Motor neuron (in vitro differentiated cells): ENCODE measurements around the gene OGFOD2. TPM values are rescaled to one million over a fixed set of nuclear protein-coding genes. Genes with fewer than 3 reads are reported as not detected.

ENCODE experiments used
- ATAC-seq, 8 experiments: fragments of 200-7000 bp; cut with Tn5 transposase; replicated peaks in 6 of 8; 2 replicates each; pipeline ENCODE4 v1.8.0; 2021; ENCODE audit warnings: mild to moderate bottlenecking in 8 of 8, moderate library complexity in 8 of 8
- H3K27ac ChIP-seq, 2 donors: fragments of 250-450 bp; sonication (Bioruptor Pico); 2 replicates each; pipeline ENCODE4 v1.9.0; 2021; ENCODE audit warnings: antibody characterized with exemption in 2 of 2, mild to moderate bottlenecking in 2 of 2, moderate library complexity in 1 of 2
- H3K4me1 ChIP-seq, 2 donors: fragments of 250-450 bp; sonication (Bioruptor Pico); replicated peaks in 1 of 2; 2 replicates each; pipeline ENCODE4 v1.6.1; 2021; ENCODE audit warnings: antibody characterized with exemption in 2 of 2, mild to moderate bottlenecking in 2 of 2, moderate library complexity in 1 of 2
- H3K4me3 ChIP-seq, 5 donors: fragments of 250-450 bp; sonication (Bioruptor Pico); 2 replicates each; pipeline ENCODE4 v1.9.0; 2021; ENCODE audit warnings: antibody characterized with exemption in 5 of 5, mild to moderate bottlenecking in 5 of 5, moderate library complexity in 4 of 5
- WGBS, 10 experiments: fragments of 450-650 bp; shearing (Covaris generic); methylation state at CpG; one replicate each; pipeline ENCODE4 v1.0.0; 2022; 5-methylcytosine and 5-hydroxymethylcytosine counted together
- in situ Hi-C, 9 experiments: fragments of 400-800 bp; cut with MboI; loops; one replicate each; pipeline ENCODE4 v1.15.0; 2021; ENCODE audit warnings: low sequenced_read_pairs in 9 of 9, low pct_unique_long_range_greater_than_20kb in 2 of 9; ENCODE audit not compliant: unreplicated experiment in 9 of 9
- total RNA-seq, 8 experiments: library from RNA; unstranded; fragments of 300-600 nt; gene quantifications; 2 replicates each; pipeline versions ENCODE4 v1.2.3 to v1.2.4, GENCODE V29; 2022

The OGFOD2 gene
- total RNA-seq, 8 experiments from 2014 or later = 7.1 to 17.7 (median 11.9) TPM

DNA sequence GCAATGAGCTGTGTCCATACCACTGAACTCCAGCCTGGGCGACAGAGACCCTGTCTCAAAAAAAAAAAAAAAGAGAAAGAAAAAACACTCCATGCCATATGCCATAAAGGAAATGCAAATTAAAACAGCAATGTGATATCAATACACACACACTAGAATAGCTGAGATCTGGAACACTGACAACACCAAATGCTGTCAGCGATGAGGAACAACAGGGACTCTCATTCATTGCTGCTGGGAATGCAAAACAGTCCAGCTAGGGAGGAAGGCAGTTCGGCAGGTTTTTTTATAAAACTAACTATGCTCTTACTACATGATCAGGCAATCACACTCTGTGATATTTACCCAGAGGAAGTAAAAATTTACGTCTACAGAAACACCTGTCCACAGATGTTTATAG is 5.4 kb upstream of the OGFOD2 start:
- Histone ChIP-seq H3K4me3 (no peak overlapping the region), H3K27ac (no peak overlapping the region), H3K4me1 (peaks cover 10% of the 10 kb centered on the region in 2 donors)
- no peak for ATAC-seq
- in situ Hi-C loops = loop anchor here in 4 of 9 experiments (25.0 kb wide), 1 partner anchor 107 kb away; no protein-coding TSS in a partner anchor
- 10 to 80% (median 45%) methylated on average over 2 to 3 of the region's 4 CpGs; no CpG with 5 or more reads in 2 of the 10 experiments for WGBS, 10 experiments

DNA sequence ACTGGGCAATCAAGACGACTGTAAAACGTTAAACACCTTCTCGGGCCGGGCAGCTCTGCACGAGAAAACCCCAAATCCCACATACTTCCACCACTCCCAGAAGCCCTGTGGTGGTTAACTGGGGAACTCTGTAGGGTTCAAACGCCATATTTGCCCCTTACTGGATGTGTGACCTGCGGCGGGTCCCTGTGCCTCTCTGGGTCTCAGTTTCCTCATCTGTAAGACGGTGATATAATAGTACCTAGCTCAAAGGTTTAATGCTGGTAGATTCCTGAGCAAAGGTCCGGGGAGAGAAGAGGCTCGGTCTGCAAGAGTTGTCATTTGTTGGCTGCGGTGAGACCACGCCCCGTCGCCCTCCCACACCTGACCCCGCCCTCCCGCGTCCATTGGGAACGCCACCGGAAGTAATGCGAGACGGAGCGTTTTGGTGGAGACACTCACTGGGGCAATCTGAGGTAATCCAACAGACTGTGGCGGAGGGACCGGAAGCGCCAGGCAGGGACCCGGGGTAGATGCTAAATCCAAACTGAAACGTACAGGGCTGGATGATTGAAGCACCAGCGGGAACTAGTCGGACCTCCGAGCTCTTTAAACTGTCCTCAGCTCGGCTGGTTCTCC is 661 bp upstream of the OGFOD2 start:
- Histone ChIP-seq H3K4me1 (peaks cover 6 to 15% of the 10 kb centered on the region in 2 donors), H3K27ac (peak overlapping the region; percentile 98 to 99), H3K4me3 (peak overlapping the region; percentile 63 to 99 (median 93))
- in situ Hi-C loops = loop anchor here in 4 of 9 experiments (25.0 kb wide), 1 partner anchor 112 kb away; no protein-coding TSS in a partner anchor
- peak; percentile 88 to 95 (median 92) for ATAC-seq
- 0 to 3% (median 0%) methylated on average over 1 to 13 of the region's 32 CpGs; no CpG with 5 or more reads in 5 of the 10 experiments for WGBS, 10 experiments

DNA sequence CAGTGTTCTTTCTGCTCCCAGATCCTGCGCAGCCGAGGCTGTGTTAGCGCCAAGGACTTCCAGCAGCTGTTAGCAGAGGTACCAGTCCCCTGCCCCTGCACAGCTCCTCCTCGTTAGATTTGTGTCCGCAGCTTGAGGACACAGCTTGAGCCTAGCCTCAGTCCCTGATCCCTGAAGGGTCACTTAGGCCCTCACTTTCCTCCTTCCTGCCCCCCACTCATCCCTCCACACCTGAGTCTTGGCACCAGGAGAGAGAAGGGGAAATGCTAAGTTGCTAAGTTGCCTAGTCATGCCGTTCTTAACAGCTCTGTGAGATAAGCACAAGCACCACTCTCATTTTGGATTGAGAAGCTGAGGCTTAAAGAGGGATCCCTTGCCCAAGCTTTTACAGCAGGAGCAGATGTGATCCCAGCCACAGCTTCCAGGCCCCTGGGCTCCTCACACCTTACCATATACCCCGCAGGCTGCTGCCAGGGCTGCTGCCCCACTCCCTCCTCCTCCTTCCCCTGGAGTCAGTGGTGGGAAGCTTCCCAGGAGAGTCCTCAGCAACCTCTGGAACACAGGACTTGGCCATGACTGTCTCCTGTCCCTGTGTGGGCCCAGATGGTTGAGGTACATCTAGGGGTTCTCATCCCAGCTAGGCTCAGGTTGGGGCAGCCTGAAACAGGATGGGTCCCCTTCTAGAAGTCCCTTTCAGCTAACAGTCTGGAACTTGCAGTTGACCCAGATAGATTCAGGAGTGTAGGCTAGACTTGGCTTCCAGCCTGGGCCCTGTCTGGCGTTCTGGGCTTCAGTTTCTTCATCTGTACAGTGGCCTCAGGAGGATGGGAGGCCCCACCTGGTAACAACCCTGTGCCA is 975 bp downstream of the OGFOD2 start:
- ATAC-seq = no peak
- H3K4me1 ChIP-seq = peaks cover 10 to 19% of the 10 kb centered on the region in 2 donors
- 0 to 20% (median 0%) methylated on average over 1 to 6 of the region's 8 CpGs; no CpG with 5 or more reads in 3 of the 10 experiments for WGBS, 10 experiments
- peak overlapping the region; percentile 98 to 99 for H3K27ac ChIP-seq
- peak overlapping the region; percentile 63 to 99 (median 93) for H3K4me3 ChIP-seq
- in situ Hi-C loops = no loop called here

DNA sequence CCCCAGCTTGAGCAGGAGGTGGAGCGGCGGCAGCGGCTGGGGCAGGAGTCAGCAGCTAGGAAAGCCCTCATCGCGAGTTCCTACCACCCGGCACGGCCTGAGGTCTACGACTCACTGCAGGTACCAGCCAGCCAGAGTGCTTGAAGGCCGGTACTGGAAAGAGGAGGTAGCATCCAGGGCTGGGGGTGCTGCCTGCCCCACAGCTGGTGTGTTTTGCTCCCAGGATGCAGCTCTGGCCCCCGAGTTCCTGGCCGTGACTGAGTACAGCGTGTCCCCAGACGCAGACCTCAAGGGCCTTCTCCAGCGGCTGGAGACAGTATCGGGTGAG is 1.6 kb downstream of the OGFOD2 start:
- H3K4me1 ChIP-seq = peaks cover 14 to 21% of the 10 kb centered on the region in 2 donors
- no peak for ATAC-seq
- no peak overlapping the region for H3K27ac ChIP-seq
- in situ Hi-C loops = no loop called here
- H3K4me3 ChIP-seq = peak overlapping the region in 1 of 5 donors; percentile 93
- WGBS, 10 experiments = 80 to 91% (median 86%) methylated on average over 2 to 9 of the region's 15 CpGs; no CpG with 5 or more reads in 7 of the 10 experiments

DNA sequence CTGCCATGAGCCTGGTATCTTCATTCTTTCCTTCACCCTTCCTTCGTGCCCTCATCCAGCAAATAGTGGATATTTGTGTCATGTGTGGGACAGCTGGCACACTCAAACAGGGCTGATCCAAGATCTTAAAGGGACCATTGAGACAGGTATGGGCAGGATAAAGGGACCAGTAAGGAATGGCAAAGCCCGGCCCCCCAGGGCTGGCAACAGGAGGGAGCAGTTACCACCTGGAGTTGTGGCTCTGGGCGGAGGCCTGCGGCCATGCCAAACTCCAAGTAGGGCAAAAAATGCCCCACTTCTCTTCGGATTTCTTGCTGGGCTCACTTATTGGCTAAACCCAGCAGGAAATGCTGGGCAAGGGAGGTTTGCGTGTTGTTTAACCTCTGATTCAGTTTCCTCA is 2.1 kb downstream of the OGFOD2 start:
- WGBS, 10 experiments = 0 to 100% (median 80%) methylated on average over 1 to 6 of the region's 6 CpGs; no CpG with 5 or more reads in 3 of the 10 experiments
- Histone ChIP-seq H3K4me3 (no peak overlapping the region), H3K27ac (no peak overlapping the region), H3K4me1 (peaks cover 19 to 26% of the 10 kb centered on the region in 2 donors)
- ATAC-seq = no peak
- in situ Hi-C loops = no loop called here

DNA sequence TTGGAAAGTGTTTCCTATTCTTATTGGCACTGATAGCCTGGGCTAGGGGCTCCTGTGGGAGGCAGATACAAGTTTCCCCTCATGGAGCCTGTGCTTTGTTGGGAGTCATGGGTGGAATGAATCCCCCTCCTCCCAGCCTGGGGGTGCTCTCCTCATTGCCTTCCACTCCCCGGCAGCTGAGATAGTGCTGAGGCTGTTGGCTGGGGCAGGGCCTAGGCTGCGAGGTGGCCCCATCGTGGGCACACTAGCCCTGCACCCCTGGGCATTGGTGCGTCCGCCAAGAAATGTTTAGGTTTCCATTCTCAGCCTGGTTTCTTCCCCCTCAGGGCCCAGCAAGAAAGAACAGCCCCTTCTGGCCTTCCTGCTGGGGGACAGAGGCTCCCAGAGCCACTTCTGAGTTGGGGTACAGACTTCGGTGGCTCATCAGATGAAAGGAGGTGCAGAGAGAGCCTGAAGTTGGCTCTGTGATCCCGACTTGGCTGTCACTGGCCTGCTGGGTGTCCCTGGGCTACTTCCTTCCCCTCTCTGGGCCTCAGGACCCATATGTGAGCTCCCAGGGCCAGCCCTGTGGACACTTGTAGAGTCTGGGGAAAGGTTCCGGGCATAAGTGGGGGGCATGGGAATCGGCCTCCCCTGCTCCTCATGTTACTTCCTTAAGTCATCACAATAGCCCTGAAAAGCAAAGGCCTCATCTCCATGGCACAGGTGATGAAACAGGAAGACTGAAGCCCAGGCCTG is 2.8 kb downstream of the OGFOD2 start:
- Histone ChIP-seq H3K27ac (no peak overlapping the region), H3K4me3 (no peak overlapping the region), H3K4me1 (peaks cover 24 to 29% of the 10 kb centered on the region in 2 donors)
- no peak for ATAC-seq
- in situ Hi-C loops = no loop called here
- 50 to 100% (median 100%) methylated on average over 1 to 2 of the region's 9 CpGs; no CpG with 5 or more reads in 4 of the 10 experiments for WGBS, 10 experiments

DNA sequence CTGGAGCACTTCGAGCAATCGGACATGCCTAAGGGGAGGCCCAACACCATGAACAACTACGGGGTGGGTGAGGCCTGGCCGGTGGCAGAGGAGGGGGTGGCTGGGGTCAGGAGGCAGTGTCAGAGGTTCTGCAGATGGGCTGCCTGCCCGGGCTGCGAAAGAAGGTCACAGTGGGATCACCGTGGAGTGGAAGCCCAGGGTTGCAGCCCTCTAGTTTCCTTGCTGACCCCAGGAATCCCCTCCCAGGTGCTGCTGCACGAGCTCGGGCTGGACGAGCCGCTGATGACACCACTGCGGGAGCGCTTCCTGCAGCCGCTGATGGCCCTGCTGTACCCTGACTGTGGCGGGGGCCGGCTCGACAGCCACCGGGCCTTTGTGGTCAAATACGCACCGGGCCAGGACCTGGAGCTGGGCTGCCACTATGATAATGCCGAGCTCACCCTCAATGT is 3.5 kb downstream of the OGFOD2 start:
- 75 to 100% (median 96%) methylated on average over 1 to 5 of the region's 21 CpGs; no CpG with 5 or more reads in 7 of the 10 experiments for WGBS, 10 experiments
- in situ Hi-C loops = no loop called here
- ATAC-seq = no peak
- Histone ChIP-seq H3K4me3 (no peak overlapping the region), H3K27ac (no peak overlapping the region), H3K4me1 (peaks cover 27 to 31% of the 10 kb centered on the region in 2 donors)

DNA sequence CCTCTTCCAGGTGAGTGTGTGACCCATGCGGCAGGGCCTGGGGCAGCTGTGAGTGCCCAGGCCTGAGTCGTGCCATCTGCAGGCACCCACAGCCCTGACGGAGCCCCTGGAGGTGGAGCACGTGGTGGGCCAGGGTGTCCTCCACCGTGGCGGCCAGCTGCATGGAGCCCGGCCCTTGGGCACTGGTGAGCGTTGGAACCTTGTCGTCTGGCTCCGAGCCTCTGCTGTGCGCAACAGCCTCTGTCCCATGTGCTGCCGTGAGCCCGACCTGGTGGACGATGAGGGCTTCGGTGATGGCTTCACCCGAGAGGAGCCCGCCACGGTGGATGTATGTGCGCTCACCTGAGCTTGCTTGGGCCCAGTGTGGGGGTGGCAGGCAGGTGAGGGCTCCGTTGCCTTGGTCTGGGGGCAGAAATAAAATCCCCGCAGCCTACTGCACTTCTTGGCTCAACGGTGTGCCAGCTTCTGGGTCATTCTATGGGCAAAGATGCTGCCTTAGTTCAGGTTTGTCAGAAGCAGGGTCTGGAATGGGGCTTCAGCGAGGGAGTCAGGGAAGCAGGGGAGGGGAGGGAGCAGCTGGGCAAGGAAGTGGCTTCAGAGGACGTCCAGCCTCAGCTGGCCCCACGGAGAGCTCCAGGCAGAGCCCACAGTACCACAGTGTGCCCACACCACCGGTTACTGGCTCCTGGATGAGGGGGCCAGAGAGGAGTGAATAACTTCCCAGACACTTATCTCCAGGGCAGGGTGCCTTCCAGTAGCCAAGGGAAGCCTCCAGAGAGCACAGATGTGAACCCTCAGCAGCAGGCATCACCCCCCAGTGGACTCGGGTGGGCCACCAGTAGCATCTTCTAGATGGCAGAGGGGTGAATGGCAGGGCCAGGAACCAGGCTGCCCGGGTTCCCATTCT is 4.2 kb downstream of the OGFOD2 start:
- H3K27ac ChIP-seq = peak overlapping the region; percentile 72 to 81
- H3K4me1 ChIP-seq = peaks cover 34 to 35% of the 10 kb centered on the region in 2 donors
- WGBS, 10 experiments = 40 to 100% (median 62%) methylated on average over 1 to 5 of the region's 28 CpGs; no CpG with 5 or more reads in 4 of the 10 experiments
- H3K4me3 ChIP-seq = peak overlapping the region; percentile 73 to 99 (median 98)
- ATAC-seq = no peak
- in situ Hi-C loops = no loop called here

DNA sequence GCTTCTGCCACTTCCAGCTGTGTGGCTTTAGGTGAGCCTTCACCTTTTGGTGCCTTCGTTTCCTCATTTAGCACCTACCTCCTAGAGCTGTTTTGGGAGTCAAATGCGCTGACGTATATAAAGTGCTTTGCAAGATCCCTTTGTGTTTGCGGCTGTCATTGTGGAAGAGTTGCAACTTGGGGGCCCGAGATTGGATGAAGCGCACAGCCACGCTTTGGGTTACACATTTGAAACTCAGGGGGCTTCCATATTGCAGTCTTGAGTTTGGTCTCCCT is 4.8 kb downstream of the OGFOD2 start:
- WGBS, 10 experiments = 0 to 18% (median 7%) methylated on average over 1 to 4 of the region's 7 CpGs; no CpG with 5 or more reads in 6 of the 10 experiments
- peak overlapping the region; percentile 73 to 99 (median 98) for H3K4me3 ChIP-seq
- in situ Hi-C loops = no loop called here
- peak overlapping the region; percentile 72 to 81 for H3K27ac ChIP-seq
- H3K4me1 ChIP-seq = peaks cover 40 to 41% of the 10 kb centered on the region in 2 donors
- ATAC-seq = no peak

DNA sequence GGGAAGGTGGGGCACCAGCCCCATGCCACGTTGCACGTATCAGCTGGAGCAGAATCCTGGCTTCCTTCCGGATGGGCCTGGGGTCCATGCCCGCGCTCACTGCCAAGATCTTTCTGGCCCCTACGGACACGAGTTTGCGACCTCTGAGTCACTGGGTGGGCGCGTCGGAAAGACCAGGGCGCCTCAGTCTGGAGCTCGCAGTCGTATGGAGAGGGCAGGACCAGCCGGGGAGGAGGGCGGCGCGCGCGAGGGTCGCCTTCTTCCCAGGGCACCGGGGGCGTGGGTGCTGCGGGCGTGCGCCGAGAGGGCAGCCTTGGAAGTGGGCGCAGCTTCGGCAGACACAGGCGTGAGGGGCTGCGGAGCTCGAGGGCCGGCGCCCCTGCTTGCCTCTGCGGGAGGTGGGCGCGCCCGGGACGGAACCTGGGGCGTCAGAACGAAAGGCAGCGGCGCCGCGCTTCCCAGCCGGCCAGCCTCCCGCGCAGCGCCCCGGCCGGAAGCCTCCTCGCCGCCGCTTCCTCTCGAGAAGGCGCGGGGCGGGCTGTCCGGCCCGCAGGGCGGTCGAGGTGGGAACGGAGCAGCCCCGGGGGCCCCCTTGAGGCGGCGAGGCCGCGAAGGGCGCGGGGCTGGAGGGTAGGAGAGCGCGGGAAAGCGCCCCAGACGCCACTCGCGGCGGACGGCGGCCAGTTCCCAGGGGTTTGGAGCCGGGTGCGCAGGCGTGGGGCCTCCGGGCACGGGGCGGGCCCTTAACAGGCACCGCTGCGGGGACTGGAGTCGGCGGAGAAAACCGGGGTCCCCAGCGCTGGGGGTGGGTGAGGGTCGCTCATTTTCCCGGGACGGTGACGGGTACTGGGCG is 5.4 kb downstream of the OGFOD2 start, which contains the start of gene ARL6IP4:
Gene ARL6IP4 (plus strand): TSS at position 499 of the 853 bp plus-strand sequence. CDS start 459 bp downstream, outside the sequence.
- Histone ChIP-seq H3K27ac (peak within 1 kb of the TSS; percentile 72 to 81), H3K4me1 (peaks cover 42 to 43% of the 10 kb centered on the region in 2 donors)
- ATAC-seq = peak; percentile 64 to 86 (median 74)

DNA sequence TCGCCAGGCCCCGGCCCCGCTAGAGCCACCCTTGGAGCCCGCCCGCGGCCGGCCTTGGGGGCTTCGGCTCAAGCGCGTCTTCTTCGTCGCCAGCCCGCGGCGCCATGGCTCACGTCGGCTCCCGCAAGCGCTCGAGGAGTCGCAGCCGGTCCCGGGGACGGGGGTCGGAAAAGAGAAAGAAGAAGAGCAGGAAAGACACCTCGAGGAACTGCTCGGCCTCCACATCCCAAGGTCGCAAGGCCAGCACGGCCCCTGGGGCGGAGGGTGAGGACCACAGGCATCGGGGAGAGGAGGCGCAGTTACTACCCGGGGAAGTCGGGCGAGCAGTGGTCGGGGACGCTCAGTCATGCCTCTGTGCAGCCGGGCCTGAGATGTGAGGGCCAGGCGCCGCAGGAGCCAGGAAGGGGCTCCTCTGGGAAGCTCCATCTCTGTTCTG is 6.0 kb downstream of the OGFOD2 start:
- peak in 4 of 8 experiments; percentile 13 to 27 (median 23) for ATAC-seq
- in situ Hi-C loops = no loop called here
- 0% methylated on average over 2 to 20 of the region's 40 CpGs; no CpG with 5 or more reads in 8 of the 10 experiments for WGBS, 10 experiments
- Histone ChIP-seq H3K4me3 (peak overlapping the region; percentile 73 to 99 (median 98)), H3K4me1 (peaks cover 38 to 41% of the 10 kb centered on the region in 2 donors), H3K27ac (peak overlapping the region; percentile 72 to 81)

More for the DNA sequence above, 5.4 kb downstream of the OGFOD2 start, which contains the start of gene ARL6IP4:
- in situ Hi-C loops = no loop called here
- peak within 1 kb of the TSS; percentile 73 to 99 (median 98) for H3K4me3 ChIP-seq
- WGBS, 10 experiments = 0% methylated on average over 3 to 12 of the region's 96 CpGs; no CpG with 5 or more reads in 7 of the 10 experiments
